Measurements from ENCODE around the gene SLC25A31.

The SLC25A31 gene

DNA sequence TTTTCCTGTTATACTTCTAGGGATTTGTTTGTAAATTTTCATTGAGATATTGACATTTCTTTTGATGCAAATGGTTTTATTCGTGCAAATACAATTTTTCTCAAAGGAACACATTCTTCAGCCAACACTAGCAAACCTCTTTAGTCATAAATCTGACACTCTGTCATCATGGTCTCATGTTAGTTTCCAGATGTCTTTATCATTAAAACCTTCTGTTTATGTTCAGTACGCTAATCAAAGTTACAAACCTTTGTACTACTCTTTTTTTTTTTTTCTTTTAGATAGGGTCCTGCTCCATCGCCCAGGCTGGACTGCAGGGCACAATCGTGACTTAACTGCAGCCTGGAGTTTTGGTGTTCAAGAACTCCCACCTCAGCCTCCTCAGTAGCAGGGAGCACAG lies 7.1 kb downstream of the SLC25A31 start:
- H3K4me1 ChIP-seq (ENCODE audit: control insufficient read depth in 1 of 2, insufficient read depth in 2 of 2, low read length in 2 of 2): no peaks in the 10 kb centered on the region
- no peak overlapping the region for H3K4me3 ChIP-seq (ENCODE audit: low read depth in 1 of 2, low read length in 2 of 2)
- no peaks in the 10 kb centered on the region for H3K36me3 ChIP-seq (ENCODE audit: control insufficient read depth in 1 of 2, insufficient read depth in 2 of 2, low read length in 2 of 2)
- no peak overlapping the region for H3K9ac ChIP-seq (ENCODE audit: low read depth in 1 of 2, low read length in 2 of 2)
- H3K27me3 ChIP-seq (ENCODE audit: control insufficient read depth in 1 of 2, insufficient read depth in 2 of 2, low read length in 2 of 2): no peaks in the 10 kb centered on the region
- H3K9me3 ChIP-seq (ENCODE audit: control insufficient read depth in 1 of 2, low read length in 2 of 2): no peaks in the 10 kb centered on the region
- no peak overlapping the region for H3K27ac ChIP-seq (ENCODE audit: low read depth, low read length)

DNA sequence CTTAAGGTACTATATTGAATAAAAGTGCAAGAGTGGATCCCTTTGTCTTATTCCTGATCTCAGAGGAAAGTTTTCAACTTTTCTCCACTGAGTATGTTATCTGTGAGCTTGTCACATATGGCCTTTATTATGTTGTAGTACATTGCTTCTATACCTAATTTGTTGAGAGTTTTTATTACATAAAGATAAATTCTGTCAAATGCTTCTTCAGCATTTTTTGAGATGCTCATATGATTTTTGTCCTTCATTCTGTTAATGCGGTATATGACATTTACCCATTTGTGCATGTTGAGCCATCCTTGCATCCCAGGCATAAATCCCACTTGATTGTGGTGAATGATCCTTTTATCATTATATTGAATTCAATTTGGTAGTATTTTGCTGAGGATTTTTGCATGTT lies 11.0 kb downstream of the SLC25A31 start:
- H3K36me3 ChIP-seq (ENCODE audit: control insufficient read depth in 1 of 2, insufficient read depth in 2 of 2, low read length in 2 of 2): no peaks in the 10 kb centered on the region
- H3K4me1 ChIP-seq (ENCODE audit: control insufficient read depth in 1 of 2, insufficient read depth in 2 of 2, low read length in 2 of 2): no peaks in the 10 kb centered on the region
- H3K9me3 ChIP-seq (ENCODE audit: control insufficient read depth in 1 of 2, low read length in 2 of 2): no peaks in the 10 kb centered on the region
- H3K27me3 ChIP-seq (ENCODE audit: control insufficient read depth in 1 of 2, insufficient read depth in 2 of 2, low read length in 2 of 2): no peaks in the 10 kb centered on the region
- no peak overlapping the region for H3K4me3 ChIP-seq (ENCODE audit: low read depth in 1 of 2, low read length in 2 of 2)
- H3K9ac ChIP-seq (ENCODE audit: low read depth in 1 of 2, low read length in 2 of 2): no peak overlapping the region
- H3K27ac ChIP-seq (ENCODE audit: low read depth, low read length): no peak overlapping the region

- no peak overlapping the region for H3K27ac ChIP-seq (ENCODE audit: low read depth, low read length)
- H3K36me3 ChIP-seq (ENCODE audit: control insufficient read depth in 1 of 2, insufficient read depth in 2 of 2, low read length in 2 of 2): no peaks in the 10 kb centered on the region
- no peaks in the 10 kb centered on the region for H3K9me3 ChIP-seq (ENCODE audit: control insufficient read depth in 1 of 2, low read length in 2 of 2)
- H3K4me1 ChIP-seq (ENCODE audit: control insufficient read depth in 1 of 2, insufficient read depth in 2 of 2, low read length in 2 of 2): no peaks in the 10 kb centered on the region
- H3K9ac ChIP-seq (ENCODE audit: low read depth in 1 of 2, low read length in 2 of 2): no peak overlapping the region
- no peaks in the 10 kb centered on the region for H3K27me3 ChIP-seq (ENCODE audit: control insufficient read depth in 1 of 2, insufficient read depth in 2 of 2, low read length in 2 of 2)
- no peak overlapping the region for H3K4me3 ChIP-seq (ENCODE audit: low read depth in 1 of 2, low read length in 2 of 2)
Measured at GRCh38 chr4:127747883-127748282, 17.7 kb downstream of the SLC25A31 start.

DNA sequence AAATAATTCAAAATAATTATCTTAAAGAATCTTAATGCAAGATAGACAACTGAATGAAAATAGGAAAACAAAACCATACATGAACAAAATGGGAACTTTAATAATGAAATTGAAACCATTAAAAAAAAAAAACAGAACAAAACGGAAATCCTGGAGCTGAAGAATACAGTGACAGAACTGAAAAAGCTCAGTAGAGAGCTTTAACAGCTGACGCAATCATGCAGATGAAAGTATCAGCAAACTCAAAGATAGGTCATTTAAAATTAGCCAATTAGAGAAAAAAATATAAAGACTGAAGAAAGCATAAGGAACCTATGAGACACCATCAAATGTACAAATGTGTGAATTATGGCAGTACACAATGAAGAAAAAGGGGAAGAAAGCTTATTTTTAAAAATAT lies 18.8 kb downstream of the SLC25A31 start:
- Histone ChIP-seq H3K4me3 (ENCODE audit: low read depth in 1 of 2, low read length in 2 of 2) (no peak overlapping the region), H3K9ac (ENCODE audit: low read depth in 1 of 2, low read length in 2 of 2) (no peak overlapping the region), H3K4me1 (ENCODE audit: control insufficient read depth in 1 of 2, insufficient read depth in 2 of 2, low read length in 2 of 2) (no peaks in the 10 kb centered on the region)

GRCh38 chr4:127756906-127757305 lies 26.7 kb downstream of the SLC25A31 start:
- no peaks in the 10 kb centered on the region for H3K27me3 ChIP-seq (ENCODE audit: control insufficient read depth in 1 of 2, insufficient read depth in 2 of 2, low read length in 2 of 2)
- H3K4me1 ChIP-seq (ENCODE audit: control insufficient read depth in 1 of 2, insufficient read depth in 2 of 2, low read length in 2 of 2): no peaks in the 10 kb centered on the region
- peaks cover 0 to 2% of the 10 kb centered on the region in 2 donors for H3K9me3 ChIP-seq (ENCODE audit: control insufficient read depth in 1 of 2, low read length in 2 of 2)
- no peak overlapping the region for H3K4me3 ChIP-seq (ENCODE audit: low read depth in 1 of 2, low read length in 2 of 2)
- H3K36me3 ChIP-seq (ENCODE audit: control insufficient read depth in 1 of 2, insufficient read depth in 2 of 2, low read length in 2 of 2): no peaks in the 10 kb centered on the region
- no peak overlapping the region for H3K27ac ChIP-seq (ENCODE audit: low read depth, low read length)
- H3K9ac ChIP-seq (ENCODE audit: low read depth in 1 of 2, low read length in 2 of 2): no peak overlapping the region

More for the DNA sequence above, 18.8 kb downstream of the SLC25A31 start:
- no peaks in the 10 kb centered on the region for H3K36me3 ChIP-seq (ENCODE audit: control insufficient read depth in 1 of 2, insufficient read depth in 2 of 2, low read length in 2 of 2)
- no peak overlapping the region for H3K27ac ChIP-seq (ENCODE audit: low read depth, low read length)
- no peaks in the 10 kb centered on the region for H3K9me3 ChIP-seq (ENCODE audit: control insufficient read depth in 1 of 2, low read length in 2 of 2)
- no peaks in the 10 kb centered on the region for H3K27me3 ChIP-seq (ENCODE audit: control insufficient read depth in 1 of 2, insufficient read depth in 2 of 2, low read length in 2 of 2)

DNA sequence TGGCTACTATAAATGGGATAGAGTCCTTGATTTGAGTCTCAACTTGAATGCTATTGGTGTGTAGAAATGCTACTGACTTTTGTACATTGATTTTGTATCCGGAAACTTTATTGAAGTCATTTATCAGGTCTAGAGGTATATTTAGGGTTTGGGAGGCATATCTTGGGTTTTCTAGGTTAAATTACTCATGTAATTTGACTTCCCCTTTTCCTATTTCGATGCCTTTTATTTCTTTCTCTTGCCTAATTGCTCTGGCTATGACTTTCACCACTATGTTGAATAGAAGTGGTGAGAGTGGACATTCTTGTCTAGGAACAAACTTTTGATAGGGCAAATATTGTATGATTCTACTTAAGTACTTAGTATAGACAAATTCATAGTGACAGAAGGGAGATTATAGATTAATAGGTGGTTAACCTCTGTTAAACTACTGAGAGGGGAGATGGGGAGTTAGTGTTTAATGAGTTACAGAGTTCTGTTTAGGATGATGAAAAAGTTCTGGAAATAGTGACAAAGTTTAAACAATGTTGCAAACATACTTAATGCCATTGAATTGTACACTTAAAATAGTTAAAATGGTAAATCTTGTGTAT lies 29.1 kb downstream of the SLC25A31 start:
- Histone ChIP-seq H3K27ac (ENCODE audit: low read depth, low read length) (no peak overlapping the region), H3K4me1 (ENCODE audit: control insufficient read depth in 1 of 2, insufficient read depth in 2 of 2, low read length in 2 of 2) (no peaks in the 10 kb centered on the region), H3K9me3 (ENCODE audit: control insufficient read depth in 1 of 2, low read length in 2 of 2) (peaks cover 0 to 2% of the 10 kb centered on the region in 2 donors), H3K36me3 (ENCODE audit: control insufficient read depth in 1 of 2, insufficient read depth in 2 of 2, low read length in 2 of 2) (no peaks in the 10 kb centered on the region), H3K9ac (ENCODE audit: low read depth in 1 of 2, low read length in 2 of 2) (no peak overlapping the region), H3K27me3 (ENCODE audit: control insufficient read depth in 1 of 2, insufficient read depth in 2 of 2, low read length in 2 of 2) (no peaks in the 10 kb centered on the region), H3K4me3 (ENCODE audit: low read depth in 1 of 2, low read length in 2 of 2) (no peak overlapping the region)

GRCh38 chr4:127759893-127760292 lies 29.7 kb downstream of the SLC25A31 start:
- no peak overlapping the region for H3K9ac ChIP-seq (ENCODE audit: low read depth in 1 of 2, low read length in 2 of 2)
- H3K27me3 ChIP-seq (ENCODE audit: control insufficient read depth in 1 of 2, insufficient read depth in 2 of 2, low read length in 2 of 2): no peaks in the 10 kb centered on the region
- no peaks in the 10 kb centered on the region for H3K4me1 ChIP-seq (ENCODE audit: control insufficient read depth in 1 of 2, insufficient read depth in 2 of 2, low read length in 2 of 2)
- H3K27ac ChIP-seq (ENCODE audit: low read depth, low read length): no peak overlapping the region
- H3K36me3 ChIP-seq (ENCODE audit: control insufficient read depth in 1 of 2, insufficient read depth in 2 of 2, low read length in 2 of 2): no peaks in the 10 kb centered on the region
- H3K4me3 ChIP-seq (ENCODE audit: low read depth in 1 of 2, low read length in 2 of 2): no peak overlapping the region
- peaks cover 0 to 2% of the 10 kb centered on the region in 2 donors for H3K9me3 ChIP-seq (ENCODE audit: control insufficient read depth in 1 of 2, low read length in 2 of 2)

DNA sequence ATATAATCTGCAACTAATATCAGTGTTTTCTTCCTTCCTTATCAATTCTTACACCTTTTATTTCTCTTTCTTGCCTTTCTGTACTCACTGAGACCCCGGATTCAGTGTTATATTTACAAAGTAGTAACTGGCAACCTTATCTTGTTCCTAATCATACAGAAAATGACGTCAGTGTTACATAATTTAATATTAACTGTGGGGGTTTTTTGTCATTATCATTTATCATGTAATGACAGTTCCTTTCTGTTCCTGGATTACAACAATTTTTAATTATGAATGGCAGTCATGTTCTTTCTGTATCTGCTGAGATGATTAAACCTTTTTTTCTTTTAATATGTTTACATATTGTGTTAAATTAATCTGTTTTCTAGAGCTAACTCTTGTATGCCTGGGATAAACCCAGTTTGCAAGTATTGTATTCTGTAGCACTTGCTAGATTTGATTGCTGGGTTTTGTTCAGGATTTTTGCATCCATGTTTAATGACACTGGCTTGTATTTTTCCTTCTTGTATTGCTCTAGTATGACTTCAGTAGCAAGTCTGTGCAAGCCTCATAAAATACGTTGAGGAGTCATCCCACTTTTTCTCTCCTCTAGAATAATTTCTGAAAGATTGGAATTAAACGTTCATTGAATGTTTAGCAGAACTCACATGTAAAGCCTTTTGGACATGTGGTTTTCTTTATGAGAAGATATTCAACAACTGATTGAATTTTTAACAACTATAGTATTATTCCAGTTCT lies 41.5 kb downstream of the SLC25A31 start:
- no peaks in the 10 kb centered on the region for H3K36me3 ChIP-seq (ENCODE audit: control insufficient read depth in 1 of 2, insufficient read depth in 2 of 2, low read length in 2 of 2)
- H3K27me3 ChIP-seq (ENCODE audit: control insufficient read depth in 1 of 2, insufficient read depth in 2 of 2, low read length in 2 of 2): no peaks in the 10 kb centered on the region
- no peak overlapping the region for H3K27ac ChIP-seq (ENCODE audit: low read depth, low read length)
- no peak overlapping the region for H3K4me3 ChIP-seq (ENCODE audit: low read depth in 1 of 2, low read length in 2 of 2)
- H3K9ac ChIP-seq (ENCODE audit: low read depth in 1 of 2, low read length in 2 of 2): no peak overlapping the region
- no peaks in the 10 kb centered on the region for H3K9me3 ChIP-seq (ENCODE audit: control insufficient read depth in 1 of 2, low read length in 2 of 2)
- no peaks in the 10 kb centered on the region for H3K4me1 ChIP-seq (ENCODE audit: control insufficient read depth in 1 of 2, insufficient read depth in 2 of 2, low read length in 2 of 2)

- Histone ChIP-seq H3K36me3 (ENCODE audit: control insufficient read depth in 1 of 2, insufficient read depth in 2 of 2, low read length in 2 of 2) (no peaks in the 10 kb centered on the region), H3K27ac (ENCODE audit: low read depth, low read length) (no peak overlapping the region), H3K4me3 (ENCODE audit: low read depth in 1 of 2, low read length in 2 of 2) (no peak overlapping the region), H3K9ac (ENCODE audit: low read depth in 1 of 2, low read length in 2 of 2) (no peak overlapping the region), H3K9me3 (ENCODE audit: control insufficient read depth in 1 of 2, low read length in 2 of 2) (no peaks in the 10 kb centered on the region), H3K4me1 (ENCODE audit: control insufficient read depth in 1 of 2, insufficient read depth in 2 of 2, low read length in 2 of 2) (no peaks in the 10 kb centered on the region), H3K27me3 (ENCODE audit: control insufficient read depth in 1 of 2, insufficient read depth in 2 of 2, low read length in 2 of 2) (no peaks in the 10 kb centered on the region)
Measured at GRCh38 chr4:127772769-127773671, 42.8 kb downstream of the SLC25A31 start.

DNA sequence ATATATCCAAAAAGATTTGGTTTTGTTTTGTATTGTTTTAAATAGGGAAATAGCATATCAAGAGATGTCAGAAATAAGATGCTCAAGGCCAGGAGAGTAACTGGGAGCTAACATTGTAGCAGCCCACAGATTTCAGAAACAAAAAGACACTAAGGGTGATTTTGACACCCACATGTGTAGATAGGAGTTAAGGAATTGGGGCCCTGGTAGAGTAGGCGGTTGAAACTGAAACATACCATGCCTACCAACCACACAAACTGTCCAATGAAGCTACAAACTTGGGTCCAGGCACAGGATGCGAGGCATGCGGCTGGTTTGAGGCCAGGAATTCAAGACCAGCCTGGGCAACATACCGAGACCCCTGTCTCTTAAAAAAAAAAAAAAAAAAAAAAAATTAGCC lies 45.6 kb downstream of the SLC25A31 start:
- Histone ChIP-seq H3K4me1 (ENCODE audit: control insufficient read depth in 1 of 2, insufficient read depth in 2 of 2, low read length in 2 of 2) (no peaks in the 10 kb centered on the region), H3K9ac (ENCODE audit: low read depth in 1 of 2, low read length in 2 of 2) (no peak overlapping the region), H3K27me3 (ENCODE audit: control insufficient read depth in 1 of 2, insufficient read depth in 2 of 2, low read length in 2 of 2) (peaks cover 0 to 1% of the 10 kb centered on the region in 2 donors), H3K9me3 (ENCODE audit: control insufficient read depth in 1 of 2, low read length in 2 of 2) (no peaks in the 10 kb centered on the region), H3K27ac (ENCODE audit: low read depth, low read length) (no peak overlapping the region), H3K36me3 (ENCODE audit: control insufficient read depth in 1 of 2, insufficient read depth in 2 of 2, low read length in 2 of 2) (no peaks in the 10 kb centered on the region), H3K4me3 (ENCODE audit: low read depth in 1 of 2, low read length in 2 of 2) (no peak overlapping the region)
